Bronchial epithelial cell (primary cell): ENCODE results near the gene SPRED2. TPM values are rescaled to one million over a fixed set of nuclear protein-coding genes. Genes with fewer than 3 reads are reported as not detected.

Source experiments
- DNase-seq: peaks from one replicate; pipeline ENCODE4 v3.0.0-alpha.2; 2010; ENCODE audit warnings: low read depth
- FAIRE-seq: peaks from 2 replicates; lab custom pipeline; 2011; peaks lifted over from hg19 to GRCh38; lab: Jason Lieb, UNC
- H3K27me3 ChIP-seq: 2 replicates; pipeline ENCODE4 v1.5.1; 2011; ENCODE audit warnings: low read length; ENCODE audit not compliant: control insufficient read depth, insufficient read depth
- H3K36me3 ChIP-seq: 2 replicates; pipeline ENCODE4 v1.5.1; 2011; ENCODE audit warnings: low read length; ENCODE audit not compliant: control insufficient read depth, insufficient read depth
- H3K4me3 ChIP-seq: 2 replicates; pipeline ENCODE4 v1.5.1; 2011; ENCODE audit warnings: mild to moderate bottlenecking, low read depth, low read length, control low read depth
- total RNA-seq: library from RNA; depleted of rRNA; stranded (reverse); fragments of >200 nt; gene quantifications from 2 replicates; pipeline ENCODE4 v1.2.1, GENCODE V29; 2014
- TF ChIP-seq, protein P1 (sequence below): IDR thresholded peaks from 2 replicates; pipeline ENCODE4 v1.5.1; 2011; ENCODE audit warnings: mild to moderate bottlenecking, moderate library complexity, low read length, control low read depth, inconsistent platforms; ENCODE audit not compliant: insufficient read depth, severe bottlenecking

SPRED2 gene
- total RNA-seq, 1 donor from 2014 or later, result 3.4 TPM

GRCh38 chr2:65281627-65282351 is 150.6 kb downstream of the SPRED2 start:
- no peak for DNase-seq
- Histone ChIP-seq H3K27me3 (no peaks in the 10 kb centered on the region), H3K36me3 (no peaks in the 10 kb centered on the region), H3K4me3 (no peak overlapping the region)
- TF ChIP-seq, protein P1, sequence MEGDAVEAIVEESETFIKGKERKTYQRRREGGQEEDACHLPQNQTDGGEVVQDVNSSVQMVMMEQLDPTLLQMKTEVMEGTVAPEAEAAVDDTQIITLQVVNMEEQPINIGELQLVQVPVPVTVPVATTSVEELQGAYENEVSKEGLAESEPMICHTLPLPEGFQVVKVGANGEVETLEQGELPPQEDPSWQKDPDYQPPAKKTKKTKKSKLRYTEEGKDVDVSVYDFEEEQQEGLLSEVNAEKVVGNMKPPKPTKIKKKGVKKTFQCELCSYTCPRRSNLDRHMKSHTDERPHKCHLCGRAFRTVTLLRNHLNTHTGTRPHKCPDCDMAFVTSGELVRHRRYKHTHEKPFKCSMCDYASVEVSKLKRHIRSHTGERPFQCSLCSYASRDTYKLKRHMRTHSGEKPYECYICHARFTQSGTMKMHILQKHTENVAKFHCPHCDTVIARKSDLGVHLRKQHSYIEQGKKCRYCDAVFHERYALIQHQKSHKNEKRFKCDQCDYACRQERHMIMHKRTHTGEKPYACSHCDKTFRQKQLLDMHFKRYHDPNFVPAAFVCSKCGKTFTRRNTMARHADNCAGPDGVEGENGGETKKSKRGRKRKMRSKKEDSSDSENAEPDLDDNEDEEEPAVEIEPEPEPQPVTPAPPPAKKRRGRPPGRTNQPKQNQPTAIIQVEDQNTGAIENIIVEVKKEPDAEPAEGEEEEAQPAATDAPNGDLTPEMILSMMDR, result no peak
- no peak for FAIRE-seq

- DNase-seq (no peak), FAIRE-seq (no peak)
- no peaks in the 10 kb centered on the region for H3K36me3 ChIP-seq
- TF ChIP-seq, protein P1, result no peak
- H3K4me3 ChIP-seq, result no peak overlapping the region
- H3K27me3 ChIP-seq, result no peaks in the 10 kb centered on the region
Observed at GRCh38 chr2:65279756-65280155, 152.6 kb downstream of the SPRED2 start.

DNA sequence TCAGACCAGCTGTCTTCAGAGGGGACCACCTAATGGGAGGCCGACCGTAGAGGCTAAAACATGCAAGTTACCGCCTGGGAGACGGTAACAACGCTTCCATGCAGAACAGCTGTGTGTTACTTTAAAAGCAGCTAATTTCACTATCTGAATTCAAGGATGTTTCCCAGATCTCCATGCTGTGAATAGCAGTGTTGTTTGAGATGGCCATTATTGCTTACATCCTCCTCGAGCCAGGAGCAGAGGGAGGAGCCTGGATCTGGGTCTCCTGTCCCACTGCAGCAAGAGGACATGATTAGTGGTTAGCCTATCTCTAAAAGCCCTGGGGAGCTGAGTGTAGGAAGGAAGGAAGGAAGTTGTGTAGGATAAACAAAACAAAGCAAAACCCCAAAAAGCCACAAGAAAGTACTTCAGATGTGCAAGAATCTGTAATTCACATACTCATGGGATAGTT is 153.8 kb downstream of the SPRED2 start:
- FAIRE-seq (no peak), DNase-seq (no peak)
- TF ChIP-seq, protein P1, result no peak
- H3K4me3 ChIP-seq, result no peak overlapping the region
- no peaks in the 10 kb centered on the region for H3K36me3 ChIP-seq
- no peaks in the 10 kb centered on the region for H3K27me3 ChIP-seq

DNA sequence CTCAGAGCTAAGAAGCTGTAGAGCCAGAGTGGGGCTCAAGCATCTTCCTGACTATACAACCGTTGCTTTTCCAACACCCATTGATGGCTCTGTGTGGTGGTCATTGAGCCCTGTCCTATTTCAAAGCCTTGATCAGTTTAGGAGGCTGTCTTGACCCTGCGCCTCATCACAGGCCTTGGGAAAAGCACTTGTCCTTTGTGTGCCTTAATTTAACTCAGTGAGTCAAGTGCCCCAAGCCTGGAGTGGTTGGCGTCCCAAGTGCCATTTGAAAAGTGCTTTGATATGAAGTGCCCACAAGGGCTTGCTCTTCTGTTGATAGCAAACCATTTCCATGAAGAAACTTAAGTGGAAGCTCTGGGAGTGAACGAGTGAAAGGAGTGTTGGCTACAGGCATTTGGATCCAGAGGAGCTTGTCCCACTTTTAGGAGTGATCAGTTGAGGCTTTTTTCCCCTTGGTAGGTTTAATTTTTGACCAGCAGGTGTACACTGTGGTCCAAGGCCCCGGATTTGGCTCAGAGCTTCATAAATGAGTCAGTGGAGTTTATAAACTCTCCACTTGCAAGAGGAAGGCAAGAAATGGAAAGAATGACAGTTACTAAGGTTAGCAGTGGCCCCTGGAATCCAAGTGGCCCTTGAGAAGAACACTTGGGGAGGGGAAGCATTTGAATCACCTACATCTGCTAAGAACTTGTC is 154.5 kb downstream of the SPRED2 start:
- DNase-seq, result no peak
- no peaks in the 10 kb centered on the region for H3K36me3 ChIP-seq
- FAIRE-seq, result no peak
- no peak overlapping the region for H3K4me3 ChIP-seq
- H3K27me3 ChIP-seq, result no peaks in the 10 kb centered on the region
- TF ChIP-seq, protein P1, result no peak

DNA sequence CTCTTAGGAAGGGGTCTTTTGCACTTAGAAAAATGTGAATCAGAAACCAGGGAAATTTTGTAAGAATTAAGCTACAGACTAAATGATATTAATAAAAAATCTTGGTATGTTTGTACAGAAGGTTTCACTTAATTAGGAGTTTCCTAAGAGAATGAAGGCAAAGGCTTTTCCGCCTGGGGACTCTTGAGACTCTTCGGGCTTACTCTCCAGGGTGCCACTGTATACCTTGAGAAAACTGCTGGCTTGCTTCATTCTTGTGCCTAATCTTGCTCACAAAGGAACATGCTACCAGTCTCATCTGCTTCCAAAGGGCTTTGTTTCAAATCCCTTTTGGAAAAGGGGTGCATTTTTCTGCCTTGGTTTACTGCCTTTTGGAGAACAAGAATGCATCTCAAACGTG is 155.3 kb downstream of the SPRED2 start:
- no peak overlapping the region for H3K4me3 ChIP-seq
- TF ChIP-seq, protein P1, result no peak
- H3K36me3 ChIP-seq, result peaks cover 1% of the 10 kb centered on the region
- no peaks in the 10 kb centered on the region for H3K27me3 ChIP-seq
- no peak for FAIRE-seq
- no peak for DNase-seq
